BJ (cell line): Measurements from ENCODE around the gene SREBF2. TPM values are rescaled to one million over a fixed set of nuclear protein-coding genes. Genes with fewer than 3 reads are reported as not detected.
A peak's percentile ranks its signal among the peaks of the same experiment; 100 is the strongest.

Experiments used
- CTCF ChIA-PET: fragments of 350-600 bp; formaldehyde crosslinking; extraction: SDS; loops from one replicate; lab custom pipeline; 2021; ENCODE audit warnings: antibody characterized with exemption, inconsistent platforms; lab: Yijun Ruan, JAX
- POLR2A ChIA-PET: fragments of 300-600 bp; sonication (Branson Sonifier 250); formaldehyde crosslinking; extraction: SDS; loops from one replicate; lab custom pipeline; 2021; ENCODE audit warnings: antibody characterized with exemption; lab: Charles Lee
- DNase-seq: peaks from one replicate; pipeline ENCODE4 v3.0.0-alpha.2; 2011; ENCODE audit warnings: low read depth
- H3K27me3 ChIP-seq: 2 replicates; pipeline ENCODE4 v1.6.0; 2011; ENCODE audit warnings: low read length; ENCODE audit not compliant: control insufficient read depth, insufficient read depth
- H3K36me3 ChIP-seq: 2 replicates; pipeline ENCODE4 v1.5.1; 2011; ENCODE audit warnings: low read length; ENCODE audit not compliant: control insufficient read depth, insufficient read depth
- H3K4me3 ChIP-seq: 2 replicates; pipeline ENCODE4 v1.5.1; 2011; ENCODE audit warnings: low read depth, mild to moderate bottlenecking, control low read depth, low read length
- polyA plus RNA-seq: library from polyadenylated mRNA; depleted of rRNA; stranded (reverse); fragments of >200 nt; gene quantifications from 2 replicates; pipeline ENCODE4 v1.2.3, GENCODE V29; 2011
- TF ChIP-seq, protein P1 (sequence below): IDR thresholded peaks from 2 replicates; pipeline ENCODE4 v1.5.1; 2011; ENCODE audit warnings: low read depth, mild to moderate bottlenecking, control low read depth, inconsistent platforms, low read length, moderate library complexity; ENCODE audit not compliant: insufficient read depth

SREBF2 gene
- polyA plus RNA-seq, 1 experiment, result 26.2 TPM

DNA sequence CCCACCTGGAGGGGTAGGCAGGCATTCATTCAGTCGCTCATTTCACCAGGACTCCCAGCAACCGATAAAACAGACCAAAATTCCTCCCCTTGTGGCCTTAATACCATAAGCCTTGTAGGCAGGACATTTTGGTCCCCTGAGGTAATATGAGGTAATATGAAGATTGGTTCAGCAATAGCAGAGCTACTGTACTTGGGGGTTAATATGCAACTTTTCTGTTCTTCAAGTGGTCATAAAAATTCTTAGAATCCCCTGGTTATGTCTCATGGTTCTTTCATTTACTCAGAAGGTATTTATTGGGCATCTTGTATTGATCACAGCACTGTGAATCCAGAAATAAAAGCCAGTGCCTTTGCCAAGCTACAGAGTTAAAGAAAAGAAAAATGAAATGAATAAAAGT, 52.2 kb downstream of the SREBF2 start:
- TF ChIP-seq, protein P1, sequence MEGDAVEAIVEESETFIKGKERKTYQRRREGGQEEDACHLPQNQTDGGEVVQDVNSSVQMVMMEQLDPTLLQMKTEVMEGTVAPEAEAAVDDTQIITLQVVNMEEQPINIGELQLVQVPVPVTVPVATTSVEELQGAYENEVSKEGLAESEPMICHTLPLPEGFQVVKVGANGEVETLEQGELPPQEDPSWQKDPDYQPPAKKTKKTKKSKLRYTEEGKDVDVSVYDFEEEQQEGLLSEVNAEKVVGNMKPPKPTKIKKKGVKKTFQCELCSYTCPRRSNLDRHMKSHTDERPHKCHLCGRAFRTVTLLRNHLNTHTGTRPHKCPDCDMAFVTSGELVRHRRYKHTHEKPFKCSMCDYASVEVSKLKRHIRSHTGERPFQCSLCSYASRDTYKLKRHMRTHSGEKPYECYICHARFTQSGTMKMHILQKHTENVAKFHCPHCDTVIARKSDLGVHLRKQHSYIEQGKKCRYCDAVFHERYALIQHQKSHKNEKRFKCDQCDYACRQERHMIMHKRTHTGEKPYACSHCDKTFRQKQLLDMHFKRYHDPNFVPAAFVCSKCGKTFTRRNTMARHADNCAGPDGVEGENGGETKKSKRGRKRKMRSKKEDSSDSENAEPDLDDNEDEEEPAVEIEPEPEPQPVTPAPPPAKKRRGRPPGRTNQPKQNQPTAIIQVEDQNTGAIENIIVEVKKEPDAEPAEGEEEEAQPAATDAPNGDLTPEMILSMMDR, result no peak
- POLR2A ChIA-PET, result no interaction called here
- CTCF ChIA-PET, result interaction anchor here (0.9 to 1.4 kb wide), 4 partner anchors 10 to 56 kb away, joined by 3 to 4 read pairs (median 4); no protein-coding TSS in a partner anchor
- H3K4me3 ChIP-seq, result no peak overlapping the region
- peaks cover 18% of the 10 kb centered on the region for H3K36me3 ChIP-seq
- DNase-seq, result peak; percentile 79
- no peaks in the 10 kb centered on the region for H3K27me3 ChIP-seq

DNA sequence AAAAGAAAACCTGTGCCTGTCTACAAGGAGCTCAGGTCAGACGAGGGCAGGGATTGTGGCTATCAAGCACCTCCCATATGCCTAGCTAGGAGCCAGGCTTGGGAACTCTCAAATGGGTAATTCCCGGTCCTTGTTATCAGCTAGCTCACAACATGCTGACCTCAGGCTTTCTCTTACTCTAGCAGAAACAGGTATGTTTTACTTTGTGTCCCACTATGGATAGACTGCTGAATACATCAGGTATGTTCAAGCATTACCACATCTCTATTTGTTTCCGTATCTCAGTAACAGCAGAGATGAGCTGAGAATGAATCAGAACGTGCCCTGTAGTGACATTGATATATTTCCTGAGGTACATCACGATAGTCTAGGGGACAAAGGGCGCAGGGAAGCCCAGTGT, 52.6 kb downstream of the SREBF2 start:
- no peak for DNase-seq
- peaks cover 19% of the 10 kb centered on the region for H3K36me3 ChIP-seq
- ChIA-PET POLR2A (no interaction called here), CTCF (interaction anchor here (0.9 to 1.3 kb wide), 3 partner anchors 10 to 55 kb away, joined by 3 to 4 read pairs (median 3); no protein-coding TSS in a partner anchor)
- no peak overlapping the region for H3K4me3 ChIP-seq
- TF ChIP-seq, protein P1, result no peak
- H3K27me3 ChIP-seq, result no peaks in the 10 kb centered on the region

DNA sequence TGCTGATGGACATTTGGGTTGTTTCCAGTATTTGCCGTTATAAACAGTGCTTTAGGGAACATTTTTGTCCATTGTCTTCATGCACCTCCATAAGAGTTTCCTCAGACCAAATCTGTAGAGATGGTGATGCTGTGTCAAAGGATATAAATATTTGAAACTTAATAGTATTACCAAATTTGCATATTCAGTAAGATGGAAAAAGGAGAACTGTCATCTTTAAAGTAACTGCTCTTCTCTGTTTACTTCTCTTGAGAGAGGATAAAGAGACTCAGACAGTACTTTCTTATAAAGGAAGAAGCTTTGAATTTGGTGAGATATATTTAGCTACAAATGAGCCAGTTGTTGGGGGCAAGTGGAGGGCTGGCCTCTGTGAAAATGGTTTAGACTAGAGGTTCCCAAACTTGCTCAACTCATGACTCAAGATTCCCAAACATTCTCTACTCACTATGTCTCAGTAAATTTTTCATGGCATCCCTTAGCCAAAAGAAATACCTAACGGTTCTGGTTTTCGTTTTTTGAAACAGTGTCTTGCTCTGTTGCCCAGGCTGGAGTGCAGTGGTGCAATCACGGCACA, 55.8 kb downstream of the SREBF2 start:
- peak; percentile 26 for DNase-seq
- H3K27me3 ChIP-seq, result no peaks in the 10 kb centered on the region
- TF ChIP-seq, protein P1, result no peak
- H3K36me3 ChIP-seq, result peaks cover 23% of the 10 kb centered on the region
- ChIA-PET CTCF (no interaction called here), POLR2A (no interaction called here)
- no peak overlapping the region for H3K4me3 ChIP-seq

DNA sequence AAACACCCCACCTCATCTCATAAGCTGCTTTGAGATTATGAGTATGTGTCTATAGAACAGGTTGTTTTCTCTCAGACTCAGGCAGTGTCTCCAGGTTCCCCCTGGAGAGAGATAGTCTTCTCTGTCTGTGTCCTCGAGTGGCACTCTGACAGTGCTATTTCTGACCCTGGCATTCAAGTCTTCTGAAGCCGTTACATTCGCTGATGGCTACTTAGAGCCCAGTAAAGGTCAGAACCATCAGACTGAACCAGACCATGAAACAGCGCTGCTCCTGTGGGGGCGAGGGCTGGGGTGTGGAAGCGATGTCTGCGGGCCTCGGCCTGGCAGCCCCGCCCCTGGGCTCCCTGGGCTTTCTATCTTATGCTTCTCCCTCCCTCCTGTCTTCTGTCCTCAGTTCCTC, 58.5 kb downstream of the SREBF2 start:
- Histone ChIP-seq H3K27me3 (no peaks in the 10 kb centered on the region), H3K36me3 (peaks cover 25% of the 10 kb centered on the region), H3K4me3 (no peak overlapping the region)
- no peak for DNase-seq
- ChIA-PET CTCF (no interaction called here), POLR2A (no interaction called here)
- TF ChIP-seq, protein P1, result no peak

DNA sequence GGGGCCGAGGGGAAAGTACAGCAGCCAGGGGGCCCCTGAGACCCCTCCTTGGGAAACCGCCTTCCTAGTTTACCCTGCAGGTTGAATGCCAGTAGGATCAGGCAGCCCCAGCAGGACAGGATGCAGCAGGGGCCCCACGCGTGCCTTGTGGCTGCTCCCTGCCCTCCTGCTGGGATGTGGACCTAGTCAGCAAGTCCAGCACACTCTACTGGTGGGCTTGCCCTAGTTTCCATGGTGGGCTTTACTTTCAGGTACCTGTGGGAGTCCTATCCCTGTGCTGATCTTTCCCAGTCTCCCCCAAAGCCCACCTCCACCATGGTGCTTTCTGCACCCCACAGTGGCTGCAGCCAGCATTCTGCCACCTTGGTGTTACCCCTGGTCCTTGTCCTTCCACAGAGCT, 59.8 kb downstream of the SREBF2 start:
- ChIA-PET CTCF (interaction anchor here (0.5 kb wide), 1 partner anchor 21 kb away, joined by 3 read pairs; no protein-coding TSS in a partner anchor), POLR2A (no interaction called here)
- TF ChIP-seq, protein P1, result no peak
- no peaks in the 10 kb centered on the region for H3K27me3 ChIP-seq
- H3K36me3 ChIP-seq, result peaks cover 28% of the 10 kb centered on the region
- DNase-seq, result no peak
- no peak overlapping the region for H3K4me3 ChIP-seq
